GM19324 (cell line): ENCODE measurements around the gene GRAMD2A.

Source experiments
- ATAC-seq: cut with Tn5 transposase; IDR thresholded peaks from one replicate; pipeline ENCODE4 v1.9.1; 2021; ENCODE audit warnings: mild to moderate bottlenecking, moderate library complexity; ENCODE audit not compliant: unreplicated experiment, low FRiP score

The GRAMD2A gene

GRCh38 chr15:72169236-72169920 is 28.2 kb downstream of the GRAMD2A start:
- ATAC-seq, result no peak

DNA sequence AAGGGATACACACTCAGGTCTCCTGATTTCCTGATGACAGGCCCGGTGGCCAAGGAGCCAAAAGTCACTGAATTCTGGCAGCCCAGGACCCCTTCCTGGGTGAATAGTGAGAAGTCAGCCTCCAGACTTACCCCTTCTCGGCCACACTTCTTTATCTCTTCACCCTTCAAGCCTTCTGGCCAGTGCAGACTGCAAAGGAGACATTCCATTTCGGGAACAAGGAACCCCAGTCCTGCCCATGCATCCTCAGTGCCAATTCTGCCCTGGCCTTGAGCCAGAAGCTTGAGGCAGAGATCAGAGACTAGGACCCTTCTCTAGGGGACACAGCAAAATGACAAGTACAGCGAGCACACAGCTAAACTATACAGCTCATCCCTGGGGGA is 28.8 kb downstream of the GRAMD2A start:
- no peak for ATAC-seq

DNA sequence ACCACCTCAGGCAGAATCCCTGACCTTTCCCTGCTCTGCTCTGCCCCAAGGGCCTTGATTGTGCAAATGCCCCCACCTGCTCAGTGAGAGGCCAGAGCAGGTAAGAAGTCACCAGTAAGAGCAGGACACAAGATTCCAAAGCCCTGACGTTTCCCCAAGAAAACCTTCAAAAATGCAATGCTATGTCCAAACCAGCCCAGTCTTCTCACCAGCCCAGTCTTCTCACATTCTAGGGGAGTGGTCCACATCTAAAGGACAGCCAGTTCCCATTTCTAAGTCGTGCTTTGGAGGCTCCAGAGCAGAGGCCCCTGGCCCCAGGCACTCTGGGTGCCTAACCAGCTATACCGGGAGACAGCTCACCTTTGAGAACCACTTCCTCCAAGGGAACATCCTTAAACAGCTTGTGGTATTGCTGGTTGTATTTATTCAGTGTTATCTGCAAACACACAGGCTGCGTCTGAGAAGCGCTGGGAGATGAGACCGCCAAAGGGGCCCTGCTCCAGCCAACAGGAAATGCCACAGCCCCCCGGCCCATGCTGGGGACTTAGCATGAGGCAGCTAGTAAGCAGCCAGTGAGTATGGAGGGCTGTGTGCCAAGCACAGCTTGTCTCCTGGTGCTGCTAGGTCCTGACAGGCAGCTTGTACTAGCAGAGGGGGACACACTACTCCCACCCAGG is 29.3 kb downstream of the GRAMD2A start:
- ATAC-seq, result no peak

- no peak for ATAC-seq
Measured at GRCh38 chr15:72167445-72167844, 30.1 kb downstream of the GRAMD2A start.

DNA sequence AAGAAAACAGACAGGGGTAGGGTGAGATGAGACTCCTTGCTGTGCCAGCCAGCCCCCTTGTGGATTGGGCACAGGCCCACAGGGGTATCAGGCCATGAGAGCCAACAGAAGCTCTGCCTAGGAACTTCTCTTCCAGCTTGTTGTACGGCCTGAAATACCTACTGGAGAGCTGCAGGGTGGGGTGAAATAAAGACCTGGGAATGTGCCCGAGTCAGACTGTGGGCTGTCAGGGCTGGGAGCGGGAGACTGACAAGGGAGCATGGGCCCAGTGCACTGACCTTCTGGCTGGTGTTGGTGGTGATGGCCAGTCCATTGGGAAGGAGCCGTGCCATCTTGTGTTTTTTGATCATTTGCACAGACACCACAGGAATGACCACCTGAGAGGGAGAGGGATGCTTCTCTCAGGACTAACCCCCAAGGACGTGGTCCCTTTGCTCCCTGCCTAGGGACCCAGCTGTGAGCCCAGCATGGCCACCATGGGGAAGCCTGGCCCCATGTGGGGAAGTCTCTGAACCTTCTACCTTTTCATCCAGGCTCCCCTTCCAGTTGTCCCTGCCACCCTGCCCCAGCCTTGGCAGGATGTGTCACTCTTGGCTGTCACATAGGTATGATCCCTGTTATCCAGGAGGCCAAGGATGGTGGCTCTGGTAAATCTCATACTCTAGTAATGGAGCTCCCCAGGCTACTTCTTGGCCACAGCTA is 30.7 kb downstream of the GRAMD2A start:
- ATAC-seq, result no peak

DNA sequence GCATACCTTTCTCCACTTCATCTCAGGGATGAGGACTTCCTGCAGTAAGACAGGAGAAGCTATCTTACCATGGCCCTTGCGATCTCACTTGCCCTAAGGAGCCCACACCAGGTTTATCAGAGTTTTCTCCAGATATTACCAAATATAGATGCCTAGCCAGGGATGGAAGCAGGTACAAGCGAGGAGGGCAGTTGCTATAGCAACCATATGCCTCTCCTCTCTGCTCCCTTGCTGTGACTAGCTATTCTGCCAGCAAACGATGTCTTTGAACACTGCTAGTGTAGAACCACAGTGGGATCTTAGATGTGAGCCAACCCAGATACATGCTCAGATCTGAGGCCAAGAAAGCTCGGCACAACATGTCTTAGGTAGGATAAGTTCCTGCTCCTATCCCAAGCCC is 33.9 kb downstream of the GRAMD2A start:
- ATAC-seq, result no peak

- no peak for ATAC-seq
Measured at GRCh38 chr15:72162569-72162968, 35.0 kb downstream of the GRAMD2A start.

DNA sequence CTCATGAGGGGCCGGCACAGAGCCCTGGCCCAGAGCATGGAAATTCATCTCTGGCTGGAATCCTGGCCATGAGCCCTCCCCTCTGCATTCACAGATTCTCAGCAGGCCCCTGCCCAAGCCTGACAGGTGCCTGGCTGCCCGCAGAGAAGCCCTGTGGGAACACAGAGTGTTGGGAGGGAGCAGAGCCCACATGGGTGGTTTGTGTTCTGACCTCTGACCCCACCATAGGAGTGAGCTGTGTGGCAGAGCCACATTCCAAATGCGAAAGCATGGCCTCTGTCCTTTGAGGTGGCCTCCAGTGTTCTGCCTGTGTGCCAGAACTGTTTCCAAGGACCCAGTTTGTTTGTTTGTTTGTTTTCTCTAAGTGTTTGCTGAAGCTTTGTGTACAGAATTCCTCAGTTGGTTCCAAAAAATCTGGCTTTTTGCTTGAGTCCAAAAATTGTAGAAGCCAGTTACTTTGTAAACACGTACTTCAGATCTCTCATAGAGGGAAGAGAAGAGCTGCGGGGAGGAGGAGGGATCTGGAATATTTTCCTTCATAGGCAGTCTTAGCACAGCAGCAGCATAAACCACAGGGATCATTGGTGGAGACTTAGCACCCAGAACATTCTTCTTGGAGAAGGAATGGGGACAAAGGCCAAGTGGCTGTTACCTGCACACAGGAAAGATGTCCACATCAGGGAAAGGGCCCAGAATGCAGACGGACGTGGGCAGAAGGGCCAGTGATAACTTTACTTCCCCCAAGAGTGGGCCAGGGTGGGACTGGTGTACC is 36.0 kb downstream of the GRAMD2A start:
- ATAC-seq, result no peak

- ATAC-seq, result no peak
Measured at GRCh38 chr15:72160696-72161245, 36.8 kb downstream of the GRAMD2A start.

- no peak for ATAC-seq
Measured at GRCh38 chr15:72156928-72157327, 40.7 kb downstream of the GRAMD2A start.

GRCh38 chr15:72155635-72156616 is 41.7 kb downstream of the GRAMD2A start:
- ATAC-seq, result no peak

- no peak for ATAC-seq
Measured at GRCh38 chr15:72155003-72155621, 42.5 kb downstream of the GRAMD2A start.

DNA sequence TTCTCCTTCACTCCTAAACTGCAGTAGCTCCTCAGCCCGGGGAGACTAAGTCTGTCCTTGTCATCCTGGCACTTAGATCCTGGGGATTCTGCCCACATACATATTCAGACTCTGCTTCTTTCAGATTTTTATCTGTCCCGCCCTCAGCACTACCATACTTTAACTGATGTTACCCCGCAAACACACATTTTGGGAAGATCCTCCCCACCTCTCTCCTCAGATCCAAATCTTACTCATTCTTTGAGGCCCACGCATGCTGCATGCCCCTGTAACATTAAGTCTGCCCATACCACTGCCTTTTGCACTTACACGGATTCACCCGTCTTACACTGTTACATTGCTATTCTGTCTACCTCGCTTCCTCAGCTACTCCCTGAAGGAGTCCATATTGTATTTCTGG is 43.3 kb downstream of the GRAMD2A start:
- ATAC-seq, result no peak

DNA sequence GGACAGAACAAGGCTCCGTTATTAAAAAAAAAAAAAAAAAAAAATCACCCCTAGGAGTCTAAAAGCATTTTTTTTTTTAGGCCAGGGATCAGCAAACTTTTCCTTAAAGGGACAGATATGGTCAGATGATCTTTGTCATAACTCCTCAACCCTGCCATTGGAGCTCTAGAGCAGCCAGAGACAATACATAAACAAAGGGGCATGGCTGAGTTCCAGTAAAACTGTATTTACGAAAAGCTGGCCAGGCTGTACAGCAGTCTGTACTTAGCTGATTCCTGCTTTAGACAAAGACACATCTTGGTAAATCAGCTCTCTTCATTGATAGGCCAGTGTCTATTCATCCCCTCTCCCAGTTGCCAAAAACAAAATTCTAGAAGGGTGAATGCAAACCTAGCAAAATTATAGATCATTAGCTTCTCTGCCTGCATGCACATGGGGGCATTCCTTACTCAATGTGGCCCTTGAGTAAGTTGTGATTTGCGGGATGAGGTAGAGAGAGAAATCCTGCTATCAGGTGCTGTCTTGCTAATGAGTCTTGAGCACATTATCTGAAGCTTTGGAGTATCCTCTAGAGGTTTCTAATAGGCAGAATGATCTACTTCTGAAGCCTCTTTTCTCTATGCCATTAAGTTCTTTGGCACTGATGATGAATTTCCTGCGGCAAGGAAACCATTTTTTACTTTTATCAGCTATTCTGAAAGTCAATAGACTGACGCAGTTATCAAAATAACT is 44.2 kb downstream of the GRAMD2A start:
- no peak for ATAC-seq

DNA sequence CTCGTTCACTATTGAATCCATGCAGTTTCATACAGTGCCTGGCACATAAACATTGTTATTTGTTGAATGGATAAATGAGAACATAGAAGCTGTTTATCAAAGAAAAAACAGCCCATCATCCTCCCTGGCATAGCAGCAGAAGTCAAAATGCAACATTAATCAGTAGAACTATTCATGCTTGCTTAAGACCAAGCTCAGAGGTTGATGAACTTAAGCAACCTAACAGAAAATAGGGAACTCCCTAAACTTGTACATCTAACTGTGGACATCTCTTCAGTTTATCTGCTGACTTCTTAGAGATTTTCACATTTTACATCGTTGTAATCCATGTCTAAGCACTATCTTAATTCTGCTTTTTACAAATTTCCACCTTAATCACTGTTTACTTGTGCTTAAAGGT is 50.2 kb downstream of the GRAMD2A start:
- ATAC-seq, result no peak

DNA sequence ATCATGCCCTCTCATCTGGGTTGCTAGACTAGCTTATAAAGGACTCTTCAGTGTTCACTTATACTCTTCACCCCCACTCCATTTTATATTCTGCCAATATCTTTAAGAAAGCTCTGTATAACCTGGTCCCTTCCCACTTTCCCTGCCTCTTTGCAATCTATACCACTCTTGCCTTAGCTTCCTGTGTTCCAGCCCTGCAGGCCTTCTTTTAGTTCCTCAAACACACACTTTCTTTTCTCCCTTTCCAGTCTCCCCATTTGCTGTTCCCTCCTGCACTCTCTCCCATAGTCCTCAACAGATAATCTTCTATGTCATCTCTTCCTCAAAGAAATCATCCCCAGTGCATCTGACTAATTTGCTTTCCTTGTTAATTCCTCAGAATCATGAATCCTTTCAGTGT is 50.7 kb downstream of the GRAMD2A start:
- no peak for ATAC-seq

DNA sequence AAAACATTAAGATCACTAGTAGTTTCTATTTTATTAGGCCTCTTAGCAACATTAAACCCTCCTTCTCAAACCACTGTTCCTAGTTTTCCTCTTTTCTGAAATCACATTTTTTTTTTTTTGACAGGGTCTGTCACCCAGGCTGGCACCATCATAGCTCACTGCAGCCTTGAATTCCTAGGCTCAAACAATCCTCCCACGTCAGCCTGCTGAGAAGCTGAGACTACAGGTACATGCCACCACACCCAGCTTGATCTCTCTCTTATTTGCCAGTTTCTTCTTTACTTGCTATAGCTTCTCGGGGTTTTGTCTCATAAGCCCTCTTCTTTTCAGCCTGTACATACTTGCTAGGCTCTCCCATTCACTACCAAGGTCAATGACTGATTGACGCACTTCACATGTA is 51.4 kb downstream of the GRAMD2A start:
- ATAC-seq, result no peak
